RPMI8226 (cell line): ENCODE measurements around the gene ART5.
"Not testable (repeated sequence)": the region's sequence is repeated elsewhere in the genome, so short reads cannot be mapped to it uniquely, and the experiment has no call there.

Experiments used
- DNase-seq: peaks from one replicate; pipeline ENCODE4 v3.0.0-alpha.2; 2015

ART5 gene

GRCh38 chr11:3616721-3617460 is 24.9 kb downstream of the ART5 start:
- DNase-seq = no peak

GRCh38 chr11:3615998-3616397 is 25.8 kb downstream of the ART5 start:
- no peak for DNase-seq

GRCh38 chr11:3614742-3615171 is 27.0 kb downstream of the ART5 start:
- peak; percentile 60 for DNase-seq

- DNase-seq = no peak
Measured at GRCh38 chr11:3613998-3614741, 27.6 kb downstream of the ART5 start.

- no peak for DNase-seq
Measured at GRCh38 chr11:3611976-3612678, 29.7 kb downstream of the ART5 start.

- no peak for DNase-seq
Measured at GRCh38 chr11:3610846-3611245, 30.9 kb downstream of the ART5 start.

- DNase-seq = peak; percentile 48
Measured at GRCh38 chr11:3609416-3610265, 32.2 kb downstream of the ART5 start.

GRCh38 chr11:3605771-3606203 is 36.0 kb downstream of the ART5 start:
- DNase-seq = no peak

GRCh38 chr11:3605283-3605662 is 36.5 kb downstream of the ART5 start:
- DNase-seq = no peak

- no peak for DNase-seq
Measured at GRCh38 chr11:3604167-3604566, 37.6 kb downstream of the ART5 start.

- not testable (repeated sequence) for DNase-seq
Measured at GRCh38 chr11:3600201-3600600, 41.6 kb downstream of the ART5 start.

GRCh38 chr11:3597743-3598142 is 44.0 kb downstream of the ART5 start:
- not testable (repeated sequence) for DNase-seq

- DNase-seq = not testable (repeated sequence)
Measured at GRCh38 chr11:3591326-3591725, 50.5 kb downstream of the ART5 start.

- DNase-seq = not testable (repeated sequence)
Measured at GRCh38 chr11:3590193-3590592, 51.6 kb downstream of the ART5 start.

- not testable (repeated sequence) for DNase-seq
Measured at GRCh38 chr11:3588776-3589175, 53.0 kb downstream of the ART5 start.
